Keratinocyte (primary cell): Measurements from ENCODE around the gene PLEKHA6. TPM values are rescaled to one million over a fixed set of nuclear protein-coding genes. Genes with fewer than 3 reads are reported as not detected.

Source experiments
- DNase-seq: peaks from one replicate; pipeline ENCODE4 v3.0.0-alpha.2; 2011; ENCODE audit warnings: low read depth, missing footprints, low spot score
- FAIRE-seq: peaks from 2 replicates; lab custom pipeline; 2011; peaks lifted over from hg19 to GRCh38; lab: Jason Lieb, UNC
- H2AFZ ChIP-seq: 2 replicates; pipeline ENCODE4 v1.6.0; 2012; ENCODE audit warnings: low read length, control low read depth, inconsistent platforms; ENCODE audit not compliant: control insufficient read depth
- H3K27ac ChIP-seq: 2 replicates; pipeline ENCODE4 v1.5.1; 2011; ENCODE audit warnings: low read length; ENCODE audit not compliant: control insufficient read depth, insufficient read depth
- H3K27me3 ChIP-seq: 3 replicates; pipeline ENCODE4 v1.6.0; 2011; ENCODE audit warnings: low read length; ENCODE audit not compliant: control insufficient read depth, insufficient read depth; ENCODE audit errors: extremely low read depth
- H3K36me3 ChIP-seq, 2 experiments: 2 replicates in 1 of 2; 3 replicates in 1 of 2; pipeline ENCODE4 v1.5.1; 2011; ENCODE audit warnings: low read length in 2 of 2, mild to moderate bottlenecking in 1 of 2; ENCODE audit not compliant: control insufficient read depth in 2 of 2, insufficient read depth in 2 of 2; ENCODE audit errors: extremely low read depth in 1 of 2
- H3K4me1 ChIP-seq: 3 replicates; pipeline ENCODE4 v1.5.1; 2011; ENCODE audit warnings: low read length; ENCODE audit not compliant: control insufficient read depth, insufficient read depth; ENCODE audit errors: extremely low read depth
- H3K4me2 ChIP-seq: 3 replicates; pipeline ENCODE4 v1.6.0; 2011; ENCODE audit warnings: low read depth, low read length; ENCODE audit not compliant: control insufficient read depth, insufficient read depth; ENCODE audit errors: extremely low read depth
- H3K4me3 ChIP-seq, 3 experiments: fragments of 200-600 bp in 1 of 3; sonication (generic) in 1 of 3; 2 replicates in 2 of 3; 3 replicates in 1 of 3; pipeline ENCODE4 v1.5.1; 2011 to 2016; ENCODE audit warnings: low read length in 3 of 3, mild to moderate bottlenecking in 3 of 3, control low read depth in 2 of 3, inconsistent platforms in 1 of 3, low read depth in 1 of 3, mixed read lengths in 1 of 3, mixed run types in 1 of 3, moderate library complexity in 1 of 3; ENCODE audit not compliant: control insufficient read depth in 2 of 3, insufficient read depth in 2 of 3; ENCODE audit errors: extremely low read depth in 1 of 3
- H3K79me2 ChIP-seq: 2 replicates; pipeline ENCODE4 v1.6.0; 2012; ENCODE audit warnings: low read length; ENCODE audit not compliant: control insufficient read depth, insufficient read depth
- H3K9ac ChIP-seq: 3 replicates; pipeline ENCODE4 v1.6.0; 2011; ENCODE audit warnings: low read length; ENCODE audit not compliant: control insufficient read depth, insufficient read depth; ENCODE audit errors: extremely low read depth
- H3K9me1 ChIP-seq: 3 replicates; pipeline ENCODE4 v1.6.0; 2011; ENCODE audit warnings: low read length; ENCODE audit not compliant: control insufficient read depth, insufficient read depth; ENCODE audit errors: extremely low read depth
- H3K9me3 ChIP-seq: 2 replicates; pipeline ENCODE4 v1.5.1; 2012; ENCODE audit warnings: low read depth, low read length; ENCODE audit not compliant: control insufficient read depth
- H4K20me1 ChIP-seq: 3 replicates; pipeline ENCODE4 v1.6.0; 2011; ENCODE audit warnings: low read length; ENCODE audit not compliant: control insufficient read depth, insufficient read depth; ENCODE audit errors: extremely low read depth
- EZH2 ChIP-seq: IDR thresholded peaks from one replicate; pipeline ENCODE4 v1.6.1; 2012; ENCODE audit warnings: inconsistent platforms, mild to moderate bottlenecking, low read length, moderate library complexity
- dilution Hi-C: fragments of 300-500 bp; cut with MboI; formaldehyde crosslinking; loops from one replicate; pipeline ENCODE4 v1.7.0; 2020; ENCODE audit warnings: low sequenced_read_pairs; ENCODE audit not compliant: extremely low pct_ligation_motif_present
- polyA plus RNA-seq, 5 experiments: library from polyadenylated mRNA; depleted of rRNA in 3 of 5; stranded (reverse) in 3 of 5; stranded (forward) in 1 of 5; unstranded in 1 of 5; fragments of >200 nt; gene quantifications; 1 replicate in 1 of 5; 2 replicates in 3 of 5; 3 replicates in 1 of 5; pipeline versions ENCODE4 v1.2.1 to v1.2.3, GENCODE V29; 2011 to 2012; ENCODE audit warnings: missing spikeins in 2 of 5, low read depth in 1 of 5, low replicate concordance in 1 of 5
- TF ChIP-seq, protein P1 (sequence below), 3 experiments: IDR thresholded peaks in 1 of 3; conservative IDR thresholded peaks in 1 of 3; optimal IDR thresholded peaks in 1 of 3; 2 replicates in 2 of 3; 3 replicates in 1 of 3; pipeline versions ENCODE3 to v1.5.1; 2011; ENCODE audit warnings: low read length in 3 of 3, mild to moderate bottlenecking in 3 of 3, moderate library complexity in 2 of 3, control low read depth in 1 of 3, inconsistent platforms in 1 of 3; ENCODE audit not compliant: insufficient read depth in 2 of 3; ENCODE audit errors: extremely low read depth in 1 of 3

Gene PLEKHA6
- polyA plus RNA-seq, 1 donor (not counting 4 experiments of a cell fraction or from before 2014, with no cell fraction given), result 1.5 TPM

DNA sequence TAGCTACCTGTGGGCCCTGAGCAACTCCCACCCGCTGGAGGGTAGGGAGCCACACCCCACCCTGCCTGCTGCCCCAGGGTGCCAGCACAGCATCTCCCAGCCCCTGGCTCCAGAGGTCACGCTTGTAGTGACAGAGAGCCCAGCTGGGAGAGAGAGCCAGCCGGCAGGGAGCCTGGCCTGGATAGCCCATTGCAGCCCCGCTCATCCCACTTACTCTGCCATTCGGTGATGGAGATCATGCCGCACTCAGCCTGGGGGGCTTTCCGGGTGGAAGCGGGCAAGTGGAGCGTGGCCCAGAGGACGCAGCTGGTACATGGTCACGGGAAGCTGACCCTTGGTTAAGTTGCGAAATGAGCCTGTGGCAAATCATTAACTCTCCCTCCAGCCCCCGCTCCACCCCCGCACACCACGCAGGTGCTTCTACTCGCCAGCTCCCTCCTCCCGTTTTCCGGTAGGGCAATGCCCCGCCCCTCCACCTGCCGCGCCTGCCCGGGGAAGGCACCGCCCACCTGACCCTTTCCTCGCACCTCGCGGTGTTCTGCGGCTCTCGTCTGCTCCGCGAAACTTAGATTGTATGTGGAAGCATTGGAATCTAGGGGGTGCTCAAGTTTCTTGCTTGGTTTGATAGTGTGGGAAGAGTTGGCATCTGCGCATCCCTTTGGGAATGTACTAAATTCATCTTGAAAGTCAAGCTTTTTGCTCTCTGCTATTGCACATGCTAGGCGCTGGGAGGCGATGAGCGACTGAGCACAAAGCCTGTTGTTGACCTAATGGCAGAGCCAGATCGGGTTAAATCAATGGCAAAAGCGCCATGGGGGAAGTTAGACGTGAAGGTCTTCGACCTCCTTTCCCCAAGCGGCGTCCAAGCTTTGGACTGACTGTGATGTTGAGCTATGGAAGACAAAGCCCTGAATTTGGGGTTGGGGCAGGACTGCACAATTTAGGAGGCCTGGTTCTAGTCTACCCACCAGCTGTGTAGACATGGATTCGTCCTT is 145.8 kb downstream of the PLEKHA6 start, which contains the start of gene GOLT1A:
TSS of gene GOLT1A (minus strand) at position 321 of the 995 bp plus-strand sequence. CDS start at position 239, 82 bp downstream.
- peaks cover 10% of the 10 kb centered on the region for H3K4me1 ChIP-seq
- no peaks in the 10 kb centered on the region for H3K9me3 ChIP-seq
- no peaks in the 10 kb centered on the region for H4K20me1 ChIP-seq
- no peaks in the 10 kb centered on the region for H3K36me3 ChIP-seq
- DNase-seq, result peak; percentile 36
- FAIRE-seq, result peak; percentile 92
- no peaks in the 10 kb centered on the region for H3K27me3 ChIP-seq
- no peaks in the 10 kb centered on the region for H3K9me1 ChIP-seq
- H3K4me3 ChIP-seq, result peak within 1 kb of the TSS in 2 of 3 experiments; percentile 12 to 30
- H3K27ac ChIP-seq, result no peak within 1 kb of the TSS
- dilution Hi-C loops, result no loop called here
- H3K9ac ChIP-seq, result no peak within 1 kb of the TSS
- no peak for TF ChIP-seq EZH2
- TF ChIP-seq, protein P1, sequence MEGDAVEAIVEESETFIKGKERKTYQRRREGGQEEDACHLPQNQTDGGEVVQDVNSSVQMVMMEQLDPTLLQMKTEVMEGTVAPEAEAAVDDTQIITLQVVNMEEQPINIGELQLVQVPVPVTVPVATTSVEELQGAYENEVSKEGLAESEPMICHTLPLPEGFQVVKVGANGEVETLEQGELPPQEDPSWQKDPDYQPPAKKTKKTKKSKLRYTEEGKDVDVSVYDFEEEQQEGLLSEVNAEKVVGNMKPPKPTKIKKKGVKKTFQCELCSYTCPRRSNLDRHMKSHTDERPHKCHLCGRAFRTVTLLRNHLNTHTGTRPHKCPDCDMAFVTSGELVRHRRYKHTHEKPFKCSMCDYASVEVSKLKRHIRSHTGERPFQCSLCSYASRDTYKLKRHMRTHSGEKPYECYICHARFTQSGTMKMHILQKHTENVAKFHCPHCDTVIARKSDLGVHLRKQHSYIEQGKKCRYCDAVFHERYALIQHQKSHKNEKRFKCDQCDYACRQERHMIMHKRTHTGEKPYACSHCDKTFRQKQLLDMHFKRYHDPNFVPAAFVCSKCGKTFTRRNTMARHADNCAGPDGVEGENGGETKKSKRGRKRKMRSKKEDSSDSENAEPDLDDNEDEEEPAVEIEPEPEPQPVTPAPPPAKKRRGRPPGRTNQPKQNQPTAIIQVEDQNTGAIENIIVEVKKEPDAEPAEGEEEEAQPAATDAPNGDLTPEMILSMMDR (optimal IDR thresholded peaks at IDR 0.05 in 1 of 3, IDR thresholded peaks at IDR 0.05 in 1 of 3, conservative IDR thresholded peaks at IDR 0.05 in 1 of 3; ENCODE audit: extremely low read depth in 1 of 3, insufficient read depth in 2 of 3, low read length in 3 of 3), result peak; percentile 74 to 89 (median 77)
- peak within 1 kb of the TSS; percentile 47 for H2AFZ ChIP-seq
- peak within 1 kb of the TSS; percentile 67 for H3K4me2 ChIP-seq
- no peaks in the 10 kb centered on the region for H3K79me2 ChIP-seq

DNA sequence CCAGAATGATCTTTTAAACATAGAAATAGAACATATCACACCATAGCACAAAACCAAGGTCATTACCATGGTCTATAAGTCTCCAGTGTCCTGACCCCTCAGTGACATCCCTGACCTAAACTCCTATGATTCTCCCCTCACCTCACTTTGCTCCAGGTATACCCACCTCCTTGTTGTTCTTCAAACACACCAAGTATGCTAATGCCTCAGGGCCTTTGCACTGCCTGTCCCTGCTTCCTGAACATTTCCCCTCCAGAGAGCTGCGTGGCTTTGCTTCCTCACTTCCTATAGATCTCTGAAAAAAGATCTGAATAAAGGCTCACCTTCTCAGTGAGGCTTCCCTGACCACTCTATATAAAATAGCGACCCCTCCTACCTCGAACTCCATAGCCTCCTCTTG is 147.0 kb downstream of the PLEKHA6 start:
- no peak overlapping the region for H3K4me3 ChIP-seq
- FAIRE-seq, result no peak
- TF ChIP-seq, protein P1 (optimal IDR thresholded peaks at IDR 0.05 in 1 of 3, IDR thresholded peaks at IDR 0.05 in 1 of 3, conservative IDR thresholded peaks at IDR 0.05 in 1 of 3; ENCODE audit: extremely low read depth in 1 of 3, insufficient read depth in 2 of 3, low read length in 3 of 3), result no peak
- TF ChIP-seq EZH2, result no peak

More for the DNA sequence above, 147.0 kb downstream of the PLEKHA6 start:
- Histone ChIP-seq H3K27me3 (no peaks in the 10 kb centered on the region), H3K36me3 (no peaks in the 10 kb centered on the region), H3K9me3 (no peaks in the 10 kb centered on the region), H3K79me2 (no peaks in the 10 kb centered on the region), H3K4me1 (peaks cover 10% of the 10 kb centered on the region), H3K9ac (no peak overlapping the region), H3K27ac (no peak overlapping the region), H4K20me1 (no peaks in the 10 kb centered on the region), H3K9me1 (no peaks in the 10 kb centered on the region), H2AFZ (no peak overlapping the region), H3K4me2 (no peak overlapping the region)
- no peak for DNase-seq
- dilution Hi-C loops, result no loop called here
